Thyroid gland (tissue), 4 donors: Measurements from ENCODE around the gene OR7A10.

Experiments used
- CTCF ChIP-seq, 6 experiments: fragments of 200-600 bp in 3 of 6; fragments of 450-650 bp in 3 of 6; sonication (generic) in 3 of 6; IDR thresholded peaks; one replicate each; pipeline ENCODE4 v1.5.1; 2016 to 2019; ENCODE audit warnings: antibody characterized with exemption in 6 of 6, mild to moderate bottlenecking in 2 of 6, inconsistent platforms in 1 of 6, moderate library complexity in 1 of 6
- POLR2A ChIP-seq, 2 donors: fragments of 450-650 bp; IDR thresholded peaks; one replicate each; pipeline ENCODE4 v1.6.1; 2017; ENCODE audit warnings: antibody characterized with exemption in 2 of 2, mild to moderate bottlenecking in 2 of 2, moderate library complexity in 1 of 2

- TF ChIP-seq POLR2A (IDR thresholded peaks at IDR 0.05): no peak
- no peak for TF ChIP-seq CTCF (IDR thresholded peaks at IDR 0.05)
These were observed 41.4 kb upstream of the OR7A10 start for GRCh38 chr19:14889994-14890642.
